RWPE2 (cell line): ENCODE data around the gene KIF16B.

Experiments used
- ATAC-seq: fragments of 200-7000 bp; cut with Tn5 transposase; 3 replicates; pipeline ENCODE4 v1.9.1; 2021; ENCODE audit warnings: low read depth
- DNase-seq: peaks from one replicate; pipeline ENCODE4 v3.0.0-alpha.2; 2020; ENCODE audit warnings: low spot score
- H3K27ac ChIP-seq: fragments of 450-650 bp; 2 replicates; pipeline ENCODE4 v1.5.1; 2017; ENCODE audit warnings: mild to moderate bottlenecking; ENCODE audit not compliant: poor library complexity, severe bottlenecking
- H3K27me3 ChIP-seq: fragments of 250-450 bp; sonication (Bioruptor Pico); 2 replicates; pipeline ENCODE4 v1.5.1; 2021; ENCODE audit warnings: mild to moderate bottlenecking, moderate library complexity; ENCODE audit not compliant: insufficient read depth, poor library complexity, severe bottlenecking
- H3K36me3 ChIP-seq: fragments of 250-450 bp; sonication (Bioruptor Pico); 2 replicates; pipeline ENCODE4 v1.5.1; 2020; ENCODE audit warnings: low read depth, mild to moderate bottlenecking, moderate library complexity
- H3K4me1 ChIP-seq: fragments of 250-450 bp; sonication (Bioruptor Pico); 2 replicates; pipeline ENCODE4 v1.5.1; 2021; ENCODE audit warnings: mild to moderate bottlenecking, moderate library complexity; ENCODE audit not compliant: insufficient read depth, poor library complexity, severe bottlenecking
- H3K4me3 ChIP-seq: fragments of 250-450 bp; sonication (Bioruptor Pico); 2 replicates; pipeline ENCODE4 v1.5.1; 2021; ENCODE audit warnings: mild to moderate bottlenecking, moderate library complexity; ENCODE audit not compliant: severe bottlenecking
- H3K9me3 ChIP-seq: fragments of 250-450 bp; sonication (Bioruptor Pico); 2 replicates; pipeline ENCODE4 v1.5.1; 2021; ENCODE audit warnings: mild to moderate bottlenecking, moderate library complexity; ENCODE audit not compliant: severe bottlenecking
- CTCF ChIP-seq: fragments of 450-650 bp; IDR thresholded peaks from one replicate; pipeline ENCODE4 v1.5.1; 2017; ENCODE audit warnings: mild to moderate bottlenecking, moderate library complexity; ENCODE audit not compliant: poor library complexity, severe bottlenecking

Gene KIF16B

GRCh38 chr20:16257021-16257420, 316.2 kb downstream of the KIF16B start:
- Histone ChIP-seq H3K27me3 (no peaks in the 10 kb centered on the region), H3K9me3 (no peaks in the 10 kb centered on the region), H3K36me3 (no peaks in the 10 kb centered on the region), H3K4me1 (no peaks in the 10 kb centered on the region), H3K4me3 (no peak overlapping the region), H3K27ac (no peak overlapping the region)
- no peak; the same call in 2 of the 3 replicates for ATAC-seq
- no peak for DNase-seq
- no peak for TF ChIP-seq CTCF

- H3K27me3 ChIP-seq: no peaks in the 10 kb centered on the region
- no peaks in the 10 kb centered on the region for H3K9me3 ChIP-seq
- no peaks in the 10 kb centered on the region for H3K36me3 ChIP-seq
- H3K27ac ChIP-seq: no peak overlapping the region
- H3K4me3 ChIP-seq: no peak overlapping the region
- TF ChIP-seq CTCF: no peak
- DNase-seq (no peak), ATAC-seq (no peak)
- no peaks in the 10 kb centered on the region for H3K4me1 ChIP-seq
Measured at GRCh38 chr20:16246870-16247269, 326.4 kb downstream of the KIF16B start.

- Histone ChIP-seq H3K27me3 (no peaks in the 10 kb centered on the region), H3K4me3 (no peak overlapping the region), H3K4me1 (no peaks in the 10 kb centered on the region), H3K36me3 (no peaks in the 10 kb centered on the region), H3K27ac (no peak overlapping the region), H3K9me3 (no peaks in the 10 kb centered on the region)
- ATAC-seq (no peak), DNase-seq (no peak)
- TF ChIP-seq CTCF: no peak
Measured at GRCh38 chr20:16246291-16246690, 327.0 kb downstream of the KIF16B start.

- no peak overlapping the region for H3K4me3 ChIP-seq
- H3K9me3 ChIP-seq: no peaks in the 10 kb centered on the region
- no peaks in the 10 kb centered on the region for H3K36me3 ChIP-seq
- no peak overlapping the region for H3K27ac ChIP-seq
- ATAC-seq: no peak
- no peaks in the 10 kb centered on the region for H3K4me1 ChIP-seq
- DNase-seq: no peak
- no peaks in the 10 kb centered on the region for H3K27me3 ChIP-seq
- TF ChIP-seq CTCF: no peak
Measured at GRCh38 chr20:16245879-16246278, 327.4 kb downstream of the KIF16B start.

GRCh38 chr20:16244892-16245291, 328.4 kb downstream of the KIF16B start:
- Histone ChIP-seq H3K27me3 (no peaks in the 10 kb centered on the region), H3K27ac (no peak overlapping the region), H3K4me1 (no peaks in the 10 kb centered on the region), H3K36me3 (no peaks in the 10 kb centered on the region), H3K4me3 (no peak overlapping the region), H3K9me3 (no peaks in the 10 kb centered on the region)
- ATAC-seq (no peak), DNase-seq (no peak)
- no peak for TF ChIP-seq CTCF
